Measurements from ENCODE around the gene SDS. TPM values are rescaled to one million over a fixed set of nuclear protein-coding genes. Genes with fewer than 3 reads are reported as not detected.

The SDS gene
- total and polyA plus RNA-seq, 4 donors: 0.65 to 433 (median 77.9) TPM

DNA sequence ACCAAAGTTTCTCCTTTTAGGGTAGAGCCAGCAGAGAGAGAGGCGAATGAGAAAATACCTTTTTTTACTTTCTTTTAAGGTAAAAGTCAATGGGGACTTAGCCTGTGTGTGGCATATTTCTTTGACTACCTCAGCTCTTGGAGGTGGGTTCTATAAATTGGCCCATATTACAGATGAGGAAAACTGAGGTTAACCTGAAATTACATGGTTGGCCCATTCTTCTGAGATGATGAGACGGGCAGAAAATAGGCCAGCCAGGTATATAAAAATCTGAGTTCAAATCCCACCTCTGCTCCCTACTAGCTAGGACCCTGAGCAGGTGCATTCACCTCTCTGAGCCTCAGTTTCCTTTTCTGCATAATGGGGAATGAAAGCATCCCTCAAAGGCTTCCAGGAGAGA, 45.6 kb upstream of the SDS start:
- Histone ChIP-seq H3K4me3 (ENCODE audit: low read depth in 1 of 3, low read length in 3 of 3) (no peak overlapping the region), H3K27me3 (ENCODE audit: control insufficient read depth in 4 of 4, insufficient read depth in 4 of 4, low read length in 3 of 4) (no peaks in the 10 kb centered on the region), H3K9me3 (ENCODE audit: control insufficient read depth in 4 of 4, low read length in 3 of 4) (no peaks in the 10 kb centered on the region), H3K36me3 (ENCODE audit: control insufficient read depth in 4 of 4, insufficient read depth in 3 of 4, low read depth in 1 of 4, low read length in 3 of 4) (no peaks in the 10 kb centered on the region), H3K4me1 (ENCODE audit: control insufficient read depth in 4 of 4, insufficient read depth in 4 of 4, low read length in 3 of 4) (no peaks in the 10 kb centered on the region), H3K9ac (ENCODE audit: low read depth in 1 of 2, low read length in 2 of 2) (no peak overlapping the region), H3K27ac (ENCODE audit: low read depth in 1 of 2, low read length in 2 of 2) (no peak overlapping the region)
- TF ChIP-seq NR2F2 (IDR thresholded peaks at IDR 0.05): no peak
- no peak for DNase-seq (ENCODE audit: low spot score)
- 87% methylated on average over 2 of the region's 2 CpGs for WGBS

DNA sequence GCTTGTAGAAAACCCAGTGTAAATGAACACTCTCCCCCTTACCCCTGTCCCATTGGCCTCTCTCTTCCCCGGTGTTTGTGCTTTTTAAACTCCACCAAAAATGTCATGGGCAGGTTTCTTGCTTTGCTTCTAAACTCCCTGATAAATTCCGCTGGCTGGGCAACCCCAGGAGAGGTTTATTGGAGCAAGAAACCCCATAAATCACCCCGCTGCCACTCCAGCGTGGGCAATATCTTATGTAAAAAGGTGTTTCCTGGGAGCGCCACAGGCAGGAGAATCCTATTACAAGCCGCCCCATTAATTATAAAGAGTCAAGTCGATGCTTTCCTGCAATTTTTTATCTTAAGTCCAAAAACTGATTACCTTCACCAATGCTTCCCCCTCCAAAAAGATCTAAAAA, 45.2 kb upstream of the SDS start:
- DNase-seq (ENCODE audit: low spot score): no peak
- Histone ChIP-seq H3K9ac (ENCODE audit: low read depth in 1 of 2, low read length in 2 of 2) (no peak overlapping the region), H3K27me3 (ENCODE audit: control insufficient read depth in 4 of 4, insufficient read depth in 4 of 4, low read length in 3 of 4) (no peaks in the 10 kb centered on the region), H3K4me3 (ENCODE audit: low read depth in 1 of 3, low read length in 3 of 3) (no peak overlapping the region), H3K4me1 (ENCODE audit: control insufficient read depth in 4 of 4, insufficient read depth in 4 of 4, low read length in 3 of 4) (no peaks in the 10 kb centered on the region), H3K27ac (ENCODE audit: low read depth in 1 of 2, low read length in 2 of 2) (no peak overlapping the region), H3K36me3 (ENCODE audit: control insufficient read depth in 4 of 4, insufficient read depth in 3 of 4, low read depth in 1 of 4, low read length in 3 of 4) (no peaks in the 10 kb centered on the region), H3K9me3 (ENCODE audit: control insufficient read depth in 4 of 4, low read length in 3 of 4) (no peaks in the 10 kb centered on the region)
- no peak for TF ChIP-seq JUND (IDR thresholded peaks at IDR 0.05)
- TF ChIP-seq SP1 (IDR thresholded peaks at IDR 0.05): no peak
- no peak for TF ChIP-seq MAX (IDR thresholded peaks at IDR 0.05)
- TF ChIP-seq EGR1 (IDR thresholded peaks at IDR 0.05; ENCODE audit: low read depth in 2 of 2): no peak
- TF ChIP-seq FOXA2 (IDR thresholded peaks at IDR 0.05): no peak
- TF ChIP-seq NR2F2 (IDR thresholded peaks at IDR 0.05): no peak
- TF ChIP-seq, protein P1, sequence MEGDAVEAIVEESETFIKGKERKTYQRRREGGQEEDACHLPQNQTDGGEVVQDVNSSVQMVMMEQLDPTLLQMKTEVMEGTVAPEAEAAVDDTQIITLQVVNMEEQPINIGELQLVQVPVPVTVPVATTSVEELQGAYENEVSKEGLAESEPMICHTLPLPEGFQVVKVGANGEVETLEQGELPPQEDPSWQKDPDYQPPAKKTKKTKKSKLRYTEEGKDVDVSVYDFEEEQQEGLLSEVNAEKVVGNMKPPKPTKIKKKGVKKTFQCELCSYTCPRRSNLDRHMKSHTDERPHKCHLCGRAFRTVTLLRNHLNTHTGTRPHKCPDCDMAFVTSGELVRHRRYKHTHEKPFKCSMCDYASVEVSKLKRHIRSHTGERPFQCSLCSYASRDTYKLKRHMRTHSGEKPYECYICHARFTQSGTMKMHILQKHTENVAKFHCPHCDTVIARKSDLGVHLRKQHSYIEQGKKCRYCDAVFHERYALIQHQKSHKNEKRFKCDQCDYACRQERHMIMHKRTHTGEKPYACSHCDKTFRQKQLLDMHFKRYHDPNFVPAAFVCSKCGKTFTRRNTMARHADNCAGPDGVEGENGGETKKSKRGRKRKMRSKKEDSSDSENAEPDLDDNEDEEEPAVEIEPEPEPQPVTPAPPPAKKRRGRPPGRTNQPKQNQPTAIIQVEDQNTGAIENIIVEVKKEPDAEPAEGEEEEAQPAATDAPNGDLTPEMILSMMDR (IDR thresholded peaks at IDR 0.05; ENCODE audit: low read depth, low read length, missing input control): no peak
- TF ChIP-seq HNF4G (IDR thresholded peaks at IDR 0.05): no peak
- 64% methylated on average over 7 of the region's 7 CpGs for WGBS

- Histone ChIP-seq H3K27ac (ENCODE audit: low read depth in 1 of 2, low read length in 2 of 2) (no peak overlapping the region), H3K4me1 (ENCODE audit: control insufficient read depth in 4 of 4, insufficient read depth in 4 of 4, low read length in 3 of 4) (no peaks in the 10 kb centered on the region), H3K9ac (ENCODE audit: low read depth in 1 of 2, low read length in 2 of 2) (no peak overlapping the region), H3K9me3 (ENCODE audit: control insufficient read depth in 4 of 4, low read length in 3 of 4) (no peaks in the 10 kb centered on the region), H3K36me3 (ENCODE audit: control insufficient read depth in 4 of 4, insufficient read depth in 3 of 4, low read depth in 1 of 4, low read length in 3 of 4) (no peaks in the 10 kb centered on the region), H3K4me3 (ENCODE audit: low read depth in 1 of 3, low read length in 3 of 3) (no peak overlapping the region), H3K27me3 (ENCODE audit: control insufficient read depth in 4 of 4, insufficient read depth in 4 of 4, low read length in 3 of 4) (no peaks in the 10 kb centered on the region)
- TF ChIP-seq TAF1 (conservative IDR thresholded peaks at IDR 0.05): no peak
- DNase-seq (ENCODE audit: low spot score): no peak
- 89% methylated on average over 6 of the region's 6 CpGs for WGBS
Observed at GRCh38 chr12:113445544-113446171, 42.0 kb upstream of the SDS start.

DNA sequence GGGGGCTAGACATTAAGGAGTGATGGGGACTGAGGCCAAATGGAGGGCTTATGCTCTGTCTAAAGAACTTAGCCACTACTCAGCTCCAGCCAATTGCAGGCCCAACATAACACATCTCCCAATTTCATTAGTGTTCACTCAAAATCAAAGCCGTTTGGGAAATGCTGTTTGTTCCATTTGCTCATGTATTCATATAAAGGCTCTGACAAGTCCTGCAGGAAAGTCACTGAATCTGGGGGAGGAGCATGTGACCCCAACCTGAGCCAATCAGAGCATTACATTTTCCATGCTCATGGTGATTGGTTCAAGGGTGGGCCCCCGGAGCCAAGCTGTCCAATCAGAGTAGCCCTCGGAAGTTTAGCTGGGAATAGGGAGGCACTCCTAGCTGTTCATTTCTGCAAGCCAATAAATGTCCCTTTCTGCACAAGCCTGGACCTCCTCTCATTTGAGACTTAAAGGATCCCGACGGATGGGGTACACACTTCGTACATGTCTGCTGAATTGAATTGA, 39.4 kb upstream of the SDS start:
- DNase-seq (ENCODE audit: low spot score): no peak
- H3K9me3 ChIP-seq (ENCODE audit: control insufficient read depth in 4 of 4, low read length in 3 of 4): no peaks in the 10 kb centered on the region
- no peak overlapping the region for H3K27ac ChIP-seq (ENCODE audit: low read depth in 1 of 2, low read length in 2 of 2)
- 92% methylated on average over 6 of the region's 6 CpGs for WGBS
- H3K27me3 ChIP-seq (ENCODE audit: control insufficient read depth in 4 of 4, insufficient read depth in 4 of 4, low read length in 3 of 4): no peaks in the 10 kb centered on the region
- no peaks in the 10 kb centered on the region for H3K4me1 ChIP-seq (ENCODE audit: control insufficient read depth in 4 of 4, insufficient read depth in 4 of 4, low read length in 3 of 4)
- TF ChIP-seq SP1 (IDR thresholded peaks at IDR 0.05) (no peak), HNF4A (conservative IDR thresholded peaks at IDR 0.05) (no peak)
- TF ChIP-seq, protein P2, sequence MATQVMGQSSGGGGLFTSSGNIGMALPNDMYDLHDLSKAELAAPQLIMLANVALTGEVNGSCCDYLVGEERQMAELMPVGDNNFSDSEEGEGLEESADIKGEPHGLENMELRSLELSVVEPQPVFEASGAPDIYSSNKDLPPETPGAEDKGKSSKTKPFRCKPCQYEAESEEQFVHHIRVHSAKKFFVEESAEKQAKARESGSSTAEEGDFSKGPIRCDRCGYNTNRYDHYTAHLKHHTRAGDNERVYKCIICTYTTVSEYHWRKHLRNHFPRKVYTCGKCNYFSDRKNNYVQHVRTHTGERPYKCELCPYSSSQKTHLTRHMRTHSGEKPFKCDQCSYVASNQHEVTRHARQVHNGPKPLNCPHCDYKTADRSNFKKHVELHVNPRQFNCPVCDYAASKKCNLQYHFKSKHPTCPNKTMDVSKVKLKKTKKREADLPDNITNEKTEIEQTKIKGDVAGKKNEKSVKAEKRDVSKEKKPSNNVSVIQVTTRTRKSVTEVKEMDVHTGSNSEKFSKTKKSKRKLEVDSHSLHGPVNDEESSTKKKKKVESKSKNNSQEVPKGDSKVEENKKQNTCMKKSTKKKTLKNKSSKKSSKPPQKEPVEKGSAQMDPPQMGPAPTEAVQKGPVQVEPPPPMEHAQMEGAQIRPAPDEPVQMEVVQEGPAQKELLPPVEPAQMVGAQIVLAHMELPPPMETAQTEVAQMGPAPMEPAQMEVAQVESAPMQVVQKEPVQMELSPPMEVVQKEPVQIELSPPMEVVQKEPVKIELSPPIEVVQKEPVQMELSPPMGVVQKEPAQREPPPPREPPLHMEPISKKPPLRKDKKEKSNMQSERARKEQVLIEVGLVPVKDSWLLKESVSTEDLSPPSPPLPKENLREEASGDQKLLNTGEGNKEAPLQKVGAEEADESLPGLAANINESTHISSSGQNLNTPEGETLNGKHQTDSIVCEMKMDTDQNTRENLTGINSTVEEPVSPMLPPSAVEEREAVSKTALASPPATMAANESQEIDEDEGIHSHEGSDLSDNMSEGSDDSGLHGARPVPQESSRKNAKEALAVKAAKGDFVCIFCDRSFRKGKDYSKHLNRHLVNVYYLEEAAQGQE (IDR thresholded peaks at IDR 0.05): no peak
- peaks cover 0 to 6% (median 0%) of the 10 kb centered on the region in 4 donors for H3K36me3 ChIP-seq (ENCODE audit: control insufficient read depth in 4 of 4, insufficient read depth in 3 of 4, low read depth in 1 of 4, low read length in 3 of 4)
- H3K4me3 ChIP-seq (ENCODE audit: low read depth in 1 of 3, low read length in 3 of 3): no peak overlapping the region
- no peak overlapping the region for H3K9ac ChIP-seq (ENCODE audit: low read depth in 1 of 2, low read length in 2 of 2)
